ENCODE data around the gene RDX.

DNA sequence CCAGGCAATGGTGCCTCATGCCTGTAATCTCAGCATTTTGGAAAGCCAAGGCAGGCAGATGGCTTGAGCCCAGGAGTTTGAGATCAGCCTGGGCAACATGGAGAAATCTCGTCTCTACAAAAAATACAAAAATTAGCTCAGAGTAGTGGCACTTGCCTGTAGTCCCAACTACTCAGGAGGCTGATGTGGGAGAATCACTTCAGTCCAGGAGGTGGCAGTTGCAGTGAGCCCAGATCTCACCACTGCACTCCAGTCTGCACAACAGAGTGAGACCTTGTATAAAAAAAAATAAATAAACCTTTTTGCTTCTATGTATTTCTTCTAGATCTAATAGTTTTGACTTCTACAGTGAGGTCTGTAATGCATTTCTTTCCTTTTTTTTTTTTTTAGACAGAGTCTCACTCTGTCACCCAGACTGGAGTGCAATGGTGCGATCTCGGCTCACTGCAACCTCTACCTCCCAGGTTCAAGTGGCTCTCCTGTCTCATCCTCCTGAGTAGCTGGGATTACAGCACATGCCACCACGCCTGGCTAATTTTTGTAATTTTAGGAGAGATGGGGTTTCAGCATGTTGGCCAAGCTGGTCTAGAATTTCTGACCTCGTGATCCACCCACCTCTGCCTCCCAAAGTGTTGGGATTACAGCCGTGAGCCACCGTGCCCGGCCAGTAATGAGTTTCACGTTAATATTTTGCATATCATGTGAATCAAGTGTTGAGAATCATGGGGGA lies 18.1 kb upstream of the RDX start:
- TF ChIP-seq, protein P1, sequence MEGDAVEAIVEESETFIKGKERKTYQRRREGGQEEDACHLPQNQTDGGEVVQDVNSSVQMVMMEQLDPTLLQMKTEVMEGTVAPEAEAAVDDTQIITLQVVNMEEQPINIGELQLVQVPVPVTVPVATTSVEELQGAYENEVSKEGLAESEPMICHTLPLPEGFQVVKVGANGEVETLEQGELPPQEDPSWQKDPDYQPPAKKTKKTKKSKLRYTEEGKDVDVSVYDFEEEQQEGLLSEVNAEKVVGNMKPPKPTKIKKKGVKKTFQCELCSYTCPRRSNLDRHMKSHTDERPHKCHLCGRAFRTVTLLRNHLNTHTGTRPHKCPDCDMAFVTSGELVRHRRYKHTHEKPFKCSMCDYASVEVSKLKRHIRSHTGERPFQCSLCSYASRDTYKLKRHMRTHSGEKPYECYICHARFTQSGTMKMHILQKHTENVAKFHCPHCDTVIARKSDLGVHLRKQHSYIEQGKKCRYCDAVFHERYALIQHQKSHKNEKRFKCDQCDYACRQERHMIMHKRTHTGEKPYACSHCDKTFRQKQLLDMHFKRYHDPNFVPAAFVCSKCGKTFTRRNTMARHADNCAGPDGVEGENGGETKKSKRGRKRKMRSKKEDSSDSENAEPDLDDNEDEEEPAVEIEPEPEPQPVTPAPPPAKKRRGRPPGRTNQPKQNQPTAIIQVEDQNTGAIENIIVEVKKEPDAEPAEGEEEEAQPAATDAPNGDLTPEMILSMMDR (conservative IDR thresholded peaks at IDR 0.05; ENCODE audit: low read length) = no peak
- no peak for TF ChIP-seq EZH2phosphoT487 (IDR thresholded peaks at IDR 0.05; ENCODE audit: borderline replicate concordance)
